Measurements from ENCODE around the gene POLR2I. TPM values are rescaled to one million over a fixed set of nuclear protein-coding genes. Genes with fewer than 3 reads are reported as not detected.

POLR2I gene
- total and polyA plus RNA-seq, 2 of the 13 experiments (the other 11 are each of a cell fraction or from before 2014, with no cell fraction given) = 40.5 to 104 TPM

GRCh38 chr19:36120092-36120983, 5.7 kb upstream of the POLR2I start:
- Histone ChIP-seq H4K20me1 (ENCODE audit: insufficient read depth, low read length) (no peaks in the 10 kb centered on the region), H3K4me3 (replicated peaks in 1 of 3; ENCODE audit: insufficient read depth in 1 of 3, low read depth in 2 of 3, low read length in 3 of 3) (peak overlapping the region; percentile 58 to 77 (median 64); a peak in 5 of 6 replicates), H3K4me2 (ENCODE audit: low read depth, low read length) (peak overlapping the region; percentile 91), H3K9me3 (ENCODE audit: low read length) (no peaks in the 10 kb centered on the region), H3K27me3 (ENCODE audit: control insufficient read depth in 1 of 2, insufficient read depth in 2 of 2, low read length in 2 of 2) (no peaks in the 10 kb centered on the region), H3K36me3 (replicated peaks in 1 of 2; ENCODE audit: control insufficient read depth in 1 of 2, insufficient read depth in 2 of 2, low read length in 2 of 2) (peaks cover 13 to 30% of the 10 kb centered on the region in 2 experiments; a peak in 4 of 5 replicates), H3K79me2 (ENCODE audit: insufficient read depth, low read length) (peaks cover 25% of the 10 kb centered on the region), H2AFZ (ENCODE audit: low read length) (no peak overlapping the region), H3K9ac (ENCODE audit: insufficient read depth, low read depth, low read length) (peak overlapping the region; percentile 63), H3K4me1 (ENCODE audit: insufficient read depth, low read length) (peaks cover 60% of the 10 kb centered on the region), H3K27ac (ENCODE audit: extremely low read length, insufficient read depth, low read length) (peak overlapping the region; percentile 76)
- intact Hi-C loops (cut with micrococcal nuclease; ENCODE audit: unreplicated experiment) (loop anchor here (2.0 to 10.0 kb wide), 2 partner anchors 60 to 374 kb away; no protein-coding TSS in a partner anchor), in situ Hi-C loops (cut with HindIII; ENCODE audit: extremely low pct_ligation_motif_present, low pct_unique_long_range_greater_than_20kb) (no loop called here)
- ATAC-seq (peak; percentile 82), FAIRE-seq (peak; percentile 96), DNase-seq (ENCODE audit: low spot score) (peak; percentile 92)
- 13% methylated on average over 22 of the region's 26 CpGs for WGBS (ENCODE audit: low lambda C conversion rate)
- BruUV-seq (replicated peaks) = no TSS peak
- ChIA-PET POLR2A (interaction anchor here (0.9 to 3.4 kb wide), 9 partner anchors 9 to 369 kb away, joined by 3 to 36 read pairs (median 8); partner anchors contain the start of genes CAPNS1, THAP8, ZNF146 and ZNF565), CTCF (ENCODE audit: low intra/inter-chr PET ratio, low total read pairs) (no interaction called here)
- TF ChIP-seq NR2C2 (CRISPR knock-in tag; IDR thresholded peaks at IDR 0.05; ENCODE audit: borderline replicate concordance) = peak; percentile 74
- TF ChIP-seq TFDP1 (CRISPR knock-in tag; IDR thresholded peaks at IDR 0.05; ENCODE audit: borderline replicate concordance) = peak; percentile 66
- TF ChIP-seq ZNF484 (CRISPR knock-in tag; IDR thresholded peaks at IDR 0.05; ENCODE audit: borderline replicate concordance, low read depth) = no peak
- TF ChIP-seq CEBPZ (IDR thresholded peaks at IDR 0.05; ENCODE audit: low read length) = no peak
- no peak for TF ChIP-seq ZFP36 (IDR thresholded peaks at IDR 0.05; ENCODE audit: borderline replicate concordance, low read depth, low read length, partially characterized antibody)
- TF ChIP-seq NCOA5 (CRISPR knock-in tag; IDR thresholded peaks at IDR 0.05) = no peak
- TF ChIP-seq ZFP36L1 (CRISPR knock-in tag; IDR thresholded peaks at IDR 0.05) = peak; percentile 70; the same call in 1 of the 2 replicates
- TF ChIP-seq, protein P1, sequence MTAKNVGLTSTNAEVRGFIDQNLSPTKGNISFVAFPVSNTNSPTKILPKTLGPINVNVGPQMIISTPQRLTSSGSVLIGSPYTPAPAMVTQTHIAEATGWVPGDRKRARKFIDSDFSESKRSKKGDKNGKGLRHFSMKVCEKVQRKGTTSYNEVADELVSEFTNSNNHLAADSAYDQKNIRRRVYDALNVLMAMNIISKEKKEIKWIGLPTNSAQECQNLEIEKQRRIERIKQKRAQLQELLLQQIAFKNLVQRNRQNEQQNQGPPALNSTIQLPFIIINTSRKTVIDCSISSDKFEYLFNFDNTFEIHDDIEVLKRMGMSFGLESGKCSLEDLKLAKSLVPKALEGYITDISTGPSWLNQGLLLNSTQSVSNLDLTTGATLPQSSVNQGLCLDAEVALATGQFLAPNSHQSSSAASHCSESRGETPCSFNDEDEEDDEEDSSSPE (CRISPR knock-in tag; IDR thresholded peaks at IDR 0.05) = peak; percentile 47; the same call in 1 of the 2 replicates
- no peak for TF ChIP-seq FUBP1 (CRISPR knock-in tag; IDR thresholded peaks at IDR 0.05; ENCODE audit: borderline replicate concordance)
- TF ChIP-seq GTF2F1 (IDR thresholded peaks at IDR 0.05; ENCODE audit: low read length) = no peak
- TF ChIP-seq ZNF350 (CRISPR knock-in tag; IDR thresholded peaks at IDR 0.05; ENCODE audit: borderline replicate concordance, low read depth) = peak; percentile 97
- peak; percentile 81 for TF ChIP-seq DPF2 (CRISPR knock-in tag; IDR thresholded peaks at IDR 0.05; ENCODE audit: borderline replicate concordance, low read depth)
